Keratinocyte (primary cell): Measurements from ENCODE around the gene NPAS3. TPM values are rescaled to one million over a fixed set of nuclear protein-coding genes. Genes with fewer than 3 reads are reported as not detected.

Experiments used
- DNase-seq: peaks from one replicate; pipeline ENCODE4 v3.0.0-alpha.2; 2011; ENCODE audit warnings: low read depth, missing footprints, low spot score
- FAIRE-seq: peaks from 2 replicates; lab custom pipeline; 2011; peaks lifted over from hg19 to GRCh38; lab: Jason Lieb, UNC
- H2AFZ ChIP-seq: 2 replicates; pipeline ENCODE4 v1.6.0; 2012; ENCODE audit warnings: low read length, control low read depth, inconsistent platforms; ENCODE audit not compliant: control insufficient read depth
- H3K27ac ChIP-seq: 2 replicates; pipeline ENCODE4 v1.5.1; 2011; ENCODE audit warnings: low read length; ENCODE audit not compliant: control insufficient read depth, insufficient read depth
- H3K27me3 ChIP-seq: 3 replicates; pipeline ENCODE4 v1.6.0; 2011; ENCODE audit warnings: low read length; ENCODE audit not compliant: control insufficient read depth, insufficient read depth; ENCODE audit errors: extremely low read depth
- H3K36me3 ChIP-seq, 2 experiments: 2 replicates in 1 of 2; 3 replicates in 1 of 2; pipeline ENCODE4 v1.5.1; 2011; ENCODE audit warnings: low read length in 2 of 2, mild to moderate bottlenecking in 1 of 2; ENCODE audit not compliant: control insufficient read depth in 2 of 2, insufficient read depth in 2 of 2; ENCODE audit errors: extremely low read depth in 1 of 2
- H3K4me1 ChIP-seq: 3 replicates; pipeline ENCODE4 v1.5.1; 2011; ENCODE audit warnings: low read length; ENCODE audit not compliant: control insufficient read depth, insufficient read depth; ENCODE audit errors: extremely low read depth
- H3K4me2 ChIP-seq: 3 replicates; pipeline ENCODE4 v1.6.0; 2011; ENCODE audit warnings: low read depth, low read length; ENCODE audit not compliant: control insufficient read depth, insufficient read depth; ENCODE audit errors: extremely low read depth
- H3K4me3 ChIP-seq, 3 experiments: fragments of 200-600 bp in 1 of 3; sonication (generic) in 1 of 3; 2 replicates in 2 of 3; 3 replicates in 1 of 3; pipeline ENCODE4 v1.5.1; 2011 to 2016; ENCODE audit warnings: low read length in 3 of 3, mild to moderate bottlenecking in 3 of 3, control low read depth in 2 of 3, inconsistent platforms in 1 of 3, low read depth in 1 of 3, mixed read lengths in 1 of 3, mixed run types in 1 of 3, moderate library complexity in 1 of 3; ENCODE audit not compliant: control insufficient read depth in 2 of 3, insufficient read depth in 2 of 3; ENCODE audit errors: extremely low read depth in 1 of 3
- H3K79me2 ChIP-seq: 2 replicates; pipeline ENCODE4 v1.6.0; 2012; ENCODE audit warnings: low read length; ENCODE audit not compliant: control insufficient read depth, insufficient read depth
- H3K9ac ChIP-seq: 3 replicates; pipeline ENCODE4 v1.6.0; 2011; ENCODE audit warnings: low read length; ENCODE audit not compliant: control insufficient read depth, insufficient read depth; ENCODE audit errors: extremely low read depth
- H3K9me1 ChIP-seq: 3 replicates; pipeline ENCODE4 v1.6.0; 2011; ENCODE audit warnings: low read length; ENCODE audit not compliant: control insufficient read depth, insufficient read depth; ENCODE audit errors: extremely low read depth
- H3K9me3 ChIP-seq: 2 replicates; pipeline ENCODE4 v1.5.1; 2012; ENCODE audit warnings: low read depth, low read length; ENCODE audit not compliant: control insufficient read depth
- H4K20me1 ChIP-seq: 3 replicates; pipeline ENCODE4 v1.6.0; 2011; ENCODE audit warnings: low read length; ENCODE audit not compliant: control insufficient read depth, insufficient read depth; ENCODE audit errors: extremely low read depth
- EZH2 ChIP-seq: IDR thresholded peaks from one replicate; pipeline ENCODE4 v1.6.1; 2012; ENCODE audit warnings: inconsistent platforms, mild to moderate bottlenecking, low read length, moderate library complexity
- dilution Hi-C: fragments of 300-500 bp; cut with MboI; formaldehyde crosslinking; loops from one replicate; pipeline ENCODE4 v1.7.0; 2020; ENCODE audit warnings: low sequenced_read_pairs; ENCODE audit not compliant: extremely low pct_ligation_motif_present
- polyA plus RNA-seq, 5 experiments: library from polyadenylated mRNA; depleted of rRNA in 3 of 5; stranded (reverse) in 3 of 5; stranded (forward) in 1 of 5; unstranded in 1 of 5; fragments of >200 nt; gene quantifications; 1 replicate in 1 of 5; 2 replicates in 3 of 5; 3 replicates in 1 of 5; pipeline versions ENCODE4 v1.2.1 to v1.2.3, GENCODE V29; 2011 to 2012; ENCODE audit warnings: missing spikeins in 2 of 5, low read depth in 1 of 5, low replicate concordance in 1 of 5
- TF ChIP-seq, protein P1 (sequence below), 3 experiments: IDR thresholded peaks in 1 of 3; conservative IDR thresholded peaks in 1 of 3; optimal IDR thresholded peaks in 1 of 3; 2 replicates in 2 of 3; 3 replicates in 1 of 3; pipeline versions ENCODE3 to v1.5.1; 2011; ENCODE audit warnings: low read length in 3 of 3, mild to moderate bottlenecking in 3 of 3, moderate library complexity in 2 of 3, control low read depth in 1 of 3, inconsistent platforms in 1 of 3; ENCODE audit not compliant: insufficient read depth in 2 of 3; ENCODE audit errors: extremely low read depth in 1 of 3

NPAS3 gene
- polyA plus RNA-seq, 1 donor (not counting 4 experiments of a cell fraction or from before 2014, with no cell fraction given): 0.07 TPM

DNA sequence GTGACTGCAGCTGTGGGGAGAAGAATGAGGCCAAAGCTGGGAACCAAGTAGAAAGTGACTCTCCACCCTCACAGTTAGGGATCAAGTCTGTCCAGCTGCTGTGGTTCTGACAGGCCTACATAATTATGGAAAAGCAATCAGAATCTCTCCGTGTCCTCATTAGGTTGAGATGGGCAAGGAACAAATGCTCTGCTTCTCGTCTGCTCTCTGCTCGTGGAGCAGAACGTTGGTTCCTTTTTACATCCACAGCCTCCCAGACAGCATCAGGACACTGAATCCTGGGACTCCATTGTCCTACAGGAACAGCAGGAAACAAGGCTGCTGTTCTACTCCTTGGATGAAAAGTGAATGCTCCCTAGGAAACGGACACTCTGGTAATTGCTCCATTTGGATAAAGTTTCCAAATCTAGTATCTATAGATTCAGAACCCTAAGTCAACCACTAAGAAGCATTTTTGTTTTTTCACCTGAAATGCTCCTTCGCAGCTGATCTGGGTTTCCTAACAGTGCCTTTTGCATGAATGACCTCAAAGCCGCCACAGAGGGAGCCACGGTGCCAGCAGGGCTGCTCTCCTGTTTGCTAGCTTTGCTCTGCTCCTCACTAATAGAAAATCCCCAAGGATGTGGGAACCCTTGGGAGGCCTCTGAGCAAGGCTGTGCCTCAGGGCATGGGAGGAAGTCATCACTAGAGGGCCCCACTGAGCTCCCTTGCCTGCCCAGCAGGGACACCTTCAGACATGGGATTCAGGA is 910.2 kb downstream of the NPAS3 start:
- H2AFZ ChIP-seq: no peak overlapping the region
- no peaks in the 10 kb centered on the region for H3K27me3 ChIP-seq
- no peaks in the 10 kb centered on the region for H3K79me2 ChIP-seq
- dilution Hi-C loops: no loop called here
- no peak overlapping the region for H3K9ac ChIP-seq
- H3K9me3 ChIP-seq: no peaks in the 10 kb centered on the region
- TF ChIP-seq EZH2: no peak
- TF ChIP-seq, protein P1, sequence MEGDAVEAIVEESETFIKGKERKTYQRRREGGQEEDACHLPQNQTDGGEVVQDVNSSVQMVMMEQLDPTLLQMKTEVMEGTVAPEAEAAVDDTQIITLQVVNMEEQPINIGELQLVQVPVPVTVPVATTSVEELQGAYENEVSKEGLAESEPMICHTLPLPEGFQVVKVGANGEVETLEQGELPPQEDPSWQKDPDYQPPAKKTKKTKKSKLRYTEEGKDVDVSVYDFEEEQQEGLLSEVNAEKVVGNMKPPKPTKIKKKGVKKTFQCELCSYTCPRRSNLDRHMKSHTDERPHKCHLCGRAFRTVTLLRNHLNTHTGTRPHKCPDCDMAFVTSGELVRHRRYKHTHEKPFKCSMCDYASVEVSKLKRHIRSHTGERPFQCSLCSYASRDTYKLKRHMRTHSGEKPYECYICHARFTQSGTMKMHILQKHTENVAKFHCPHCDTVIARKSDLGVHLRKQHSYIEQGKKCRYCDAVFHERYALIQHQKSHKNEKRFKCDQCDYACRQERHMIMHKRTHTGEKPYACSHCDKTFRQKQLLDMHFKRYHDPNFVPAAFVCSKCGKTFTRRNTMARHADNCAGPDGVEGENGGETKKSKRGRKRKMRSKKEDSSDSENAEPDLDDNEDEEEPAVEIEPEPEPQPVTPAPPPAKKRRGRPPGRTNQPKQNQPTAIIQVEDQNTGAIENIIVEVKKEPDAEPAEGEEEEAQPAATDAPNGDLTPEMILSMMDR (optimal IDR thresholded peaks at IDR 0.05 in 1 of 3, IDR thresholded peaks at IDR 0.05 in 1 of 3, conservative IDR thresholded peaks at IDR 0.05 in 1 of 3; ENCODE audit: extremely low read depth in 1 of 3, insufficient read depth in 2 of 3, low read length in 3 of 3): peak; percentile 73 to 75 (median 74)
- no peak overlapping the region for H3K27ac ChIP-seq
- no peaks in the 10 kb centered on the region for H4K20me1 ChIP-seq
- no peak overlapping the region for H3K4me3 ChIP-seq
- H3K4me2 ChIP-seq: no peak overlapping the region
- DNase-seq (no peak), FAIRE-seq (no peak)
- no peaks in the 10 kb centered on the region for H3K9me1 ChIP-seq
- H3K36me3 ChIP-seq: no peaks in the 10 kb centered on the region
- H3K4me1 ChIP-seq: no peaks in the 10 kb centered on the region

DNA sequence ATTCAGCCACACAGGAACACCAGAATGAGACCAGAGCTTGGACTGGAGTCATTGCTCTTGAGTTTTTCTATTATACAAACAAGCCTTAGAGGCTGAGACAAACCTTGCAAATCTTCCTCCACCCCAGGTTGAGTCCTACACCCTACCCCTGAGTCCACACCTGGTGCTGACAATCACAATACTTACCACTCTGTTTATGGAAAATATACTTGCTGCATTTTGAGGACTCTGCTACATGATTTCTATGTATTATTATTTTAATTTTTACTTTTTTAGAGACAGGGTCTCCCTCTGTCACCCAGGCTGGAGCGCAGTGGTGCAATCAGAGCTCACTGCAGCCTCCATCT is 910.7 kb downstream of the NPAS3 start:
- dilution Hi-C loops: no loop called here
- FAIRE-seq: no peak

More for the DNA sequence above, 910.7 kb downstream of the NPAS3 start:
- no peak for TF ChIP-seq EZH2
- TF ChIP-seq, protein P1 (optimal IDR thresholded peaks at IDR 0.05 in 1 of 3, IDR thresholded peaks at IDR 0.05 in 1 of 3, conservative IDR thresholded peaks at IDR 0.05 in 1 of 3; ENCODE audit: extremely low read depth in 1 of 3, insufficient read depth in 2 of 3, low read length in 3 of 3): no peak
- Histone ChIP-seq H3K4me2 (no peak overlapping the region), H3K36me3 (no peaks in the 10 kb centered on the region), H3K27ac (no peak overlapping the region), H3K9me1 (no peaks in the 10 kb centered on the region), H4K20me1 (no peaks in the 10 kb centered on the region), H3K79me2 (no peaks in the 10 kb centered on the region), H3K27me3 (no peaks in the 10 kb centered on the region), H2AFZ (no peak overlapping the region), H3K4me3 (no peak overlapping the region), H3K9me3 (no peaks in the 10 kb centered on the region), H3K4me1 (no peaks in the 10 kb centered on the region), H3K9ac (no peak overlapping the region)
- DNase-seq: no peak
